ENCODE measurements around the gene MBD3L2B.
"Not testable (repeated sequence)": the region's sequence is repeated elsewhere in the genome, so short reads cannot be mapped to it uniquely, and the experiment has no call there.

DNA sequence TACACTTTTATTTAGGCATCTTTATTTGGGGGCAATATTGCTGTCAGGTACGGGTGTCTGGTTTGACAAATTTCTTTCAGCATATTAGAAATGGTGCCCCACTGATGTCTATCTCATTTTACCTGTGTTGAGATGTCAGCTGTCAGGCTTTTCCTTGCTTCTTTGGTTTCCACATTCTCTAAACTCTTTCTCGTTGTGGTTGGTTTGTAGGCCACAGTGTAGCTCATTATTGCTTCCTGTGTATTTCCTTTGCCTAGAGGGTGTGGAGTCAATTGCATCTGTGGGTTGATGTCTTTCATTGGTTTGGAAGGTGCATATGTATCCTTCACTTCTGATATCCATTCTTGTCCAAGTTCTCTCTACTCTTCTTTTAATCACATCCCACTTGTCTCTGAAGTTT is 38.7 kb upstream of the MBD3L2B start:
- TF ChIP-seq POLR2A, POLR2AphosphoS5, EP300 (IDR thresholded peaks at IDR 0.05): not testable (repeated sequence)

All from sigmoid colon (tissue), 4 donors.